H9 (cell line): ENCODE data around the gene WARS2. TPM values are rescaled to one million over a fixed set of nuclear protein-coding genes. Genes with fewer than 3 reads are reported as not detected.

Source experiments
- DNase-seq: peaks from one replicate; pipeline ENCODE4 v3.0.0-alpha.2; 2017
- H2AFZ ChIP-seq: one replicate; pipeline ENCODE4 v1.6.1; 2013; ENCODE audit warnings: mild to moderate bottlenecking, low read length, control low read depth, moderate library complexity
- H2AK5ac ChIP-seq: 2 replicates; pipeline ENCODE4 v1.6.1; 2013; ENCODE audit warnings: low read length, control low read depth, mixed read lengths; ENCODE audit not compliant: insufficient read length
- H2BK120ac ChIP-seq: one replicate; pipeline ENCODE4 v1.6.1; 2013; ENCODE audit warnings: low read depth, mild to moderate bottlenecking, low read length, control low read depth, inconsistent platforms; ENCODE audit not compliant: poor library complexity, severe bottlenecking
- H2BK12ac ChIP-seq: 2 replicates; pipeline ENCODE4 v1.6.1; 2013; ENCODE audit warnings: low read length, control low read depth, mixed read lengths, low read depth; ENCODE audit not compliant: insufficient read length
- H2BK15ac ChIP-seq: 2 replicates; pipeline ENCODE4 v1.6.1; 2013; ENCODE audit warnings: low read depth, low read length, control low read depth
- H2BK20ac ChIP-seq: one replicate; pipeline ENCODE4 v1.6.1; 2013; ENCODE audit warnings: low read depth, mild to moderate bottlenecking, low read length, control low read depth, inconsistent platforms; ENCODE audit not compliant: poor library complexity, severe bottlenecking
- H2BK5ac ChIP-seq: 2 replicates; pipeline ENCODE4 v1.6.1; 2013; ENCODE audit warnings: low read length, control low read depth, mixed read lengths; ENCODE audit not compliant: insufficient read length
- H3K14ac ChIP-seq: 2 replicates; pipeline ENCODE4 v1.6.1; 2013; ENCODE audit warnings: low read length, control low read depth; ENCODE audit not compliant: insufficient read depth
- H3K18ac ChIP-seq: 2 replicates; pipeline ENCODE4 v1.6.1; 2013; ENCODE audit warnings: low read depth, mild to moderate bottlenecking, mixed read lengths, low read length, control low read depth; ENCODE audit not compliant: insufficient read length
- H3K23ac ChIP-seq: 2 replicates; pipeline ENCODE4 v1.6.1; 2013; ENCODE audit warnings: low read length, control low read depth, mixed read lengths, low read depth; ENCODE audit not compliant: insufficient read length
- H3K23me2 ChIP-seq: 2 replicates; pipeline ENCODE4 v1.6.1; 2013; ENCODE audit warnings: low read depth, mild to moderate bottlenecking, mixed read lengths, low read length, control low read depth; ENCODE audit not compliant: insufficient read length, poor library complexity, severe bottlenecking
- H3K27ac ChIP-seq: 2 replicates; pipeline ENCODE4 v1.5.1; 2013; ENCODE audit warnings: low read length, control low read depth, mixed read lengths, low read depth; ENCODE audit not compliant: insufficient read length
- H3K27me3 ChIP-seq: 2 replicates; pipeline ENCODE4 v1.6.1; 2013; ENCODE audit warnings: low read length, control low read depth, inconsistent platforms; ENCODE audit not compliant: insufficient read depth
- H3K4ac ChIP-seq: 2 replicates; pipeline ENCODE4 v1.6.1; 2013; ENCODE audit warnings: low read depth, mild to moderate bottlenecking, control low read depth, inconsistent platforms, low read length, moderate library complexity
- H3K4me1 ChIP-seq: 2 replicates; pipeline ENCODE4 v1.6.1; 2013; ENCODE audit warnings: low read length, control low read depth, inconsistent platforms; ENCODE audit not compliant: insufficient read depth
- H3K4me2 ChIP-seq: 2 replicates; pipeline ENCODE4 v1.6.1; 2013; ENCODE audit warnings: low read length, control low read depth, mixed read lengths; ENCODE audit not compliant: insufficient read length, insufficient read depth
- H3K56ac ChIP-seq: 2 replicates; pipeline ENCODE4 v1.6.1; 2013; ENCODE audit warnings: low read depth, mild to moderate bottlenecking, mixed read lengths, low read length, control low read depth; ENCODE audit not compliant: insufficient read length
- H3K79me1 ChIP-seq: 2 replicates; pipeline ENCODE4 v1.6.1; 2013; ENCODE audit warnings: low read depth, mild to moderate bottlenecking, moderate library complexity, low read length, control low read depth, inconsistent platforms; ENCODE audit not compliant: insufficient read depth, poor library complexity, severe bottlenecking
- H3K79me2 ChIP-seq: 2 replicates; pipeline ENCODE4 v1.6.1; 2013; ENCODE audit warnings: low read length, control low read depth, inconsistent platforms; ENCODE audit not compliant: insufficient read depth
- H3K9ac ChIP-seq: 2 replicates; pipeline ENCODE4 v1.6.1; 2013; ENCODE audit warnings: low read length, control low read depth, mixed read lengths; ENCODE audit not compliant: insufficient read length; ENCODE audit errors: extremely low read depth
- H3K9me3 ChIP-seq: one replicate; pipeline ENCODE4 v1.6.1; 2013; ENCODE audit warnings: low read depth, low read length, inconsistent platforms; ENCODE audit not compliant: control insufficient read depth
- H3T11ph ChIP-seq: one replicate; pipeline ENCODE4 v1.6.1; 2013; ENCODE audit warnings: mild to moderate bottlenecking, low read length, control low read depth, inconsistent platforms
- H4K20me1 ChIP-seq: one replicate; pipeline ENCODE4 v1.6.1; 2013; ENCODE audit not compliant: control insufficient read depth, insufficient read length, insufficient read depth
- H4K5ac ChIP-seq: 2 replicates; pipeline ENCODE4 v1.6.1; 2013; ENCODE audit warnings: low read depth, mild to moderate bottlenecking, mixed read lengths, low read length, control low read depth; ENCODE audit not compliant: insufficient read length
- H4K8ac ChIP-seq: replicated peaks from 2 replicates; pipeline ENCODE4 v1.6.1; 2013; ENCODE audit warnings: low read length, control low read depth, mixed read lengths, low read depth; ENCODE audit not compliant: insufficient read length
- H4K91ac ChIP-seq: 2 replicates; pipeline ENCODE4 v1.6.1; 2013; ENCODE audit warnings: low read depth, mild to moderate bottlenecking, moderate library complexity, mixed read lengths, low read length, control low read depth; ENCODE audit not compliant: insufficient read length
- H3K27ac Mint-ChIP-seq, 3 experiments: 2 replicates in 2 of 3; 3 replicates in 1 of 3; pipeline ENCODE4 v1.8.0; 2020 to 2021; ENCODE audit warnings: mixed read lengths in 3 of 3, mild to moderate bottlenecking in 1 of 3, moderate library complexity in 1 of 3
- H3K27me3 Mint-ChIP-seq: 2 replicates; pipeline ENCODE4 v1.8.0; 2021; ENCODE audit warnings: low read depth, mild to moderate bottlenecking, moderate library complexity, mixed read lengths
- H3K36me3 Mint-ChIP-seq, 3 experiments: 2 replicates in 2 of 3; 3 replicates in 1 of 3; pipeline ENCODE4 v1.8.0; 2020 to 2021; ENCODE audit warnings: low read depth in 3 of 3, mixed read lengths in 3 of 3; ENCODE audit not compliant: insufficient read depth in 1 of 3
- H3K4me1 Mint-ChIP-seq, 2 experiments: 2 replicates each; pipeline ENCODE4 v1.8.0; 2020; ENCODE audit warnings: mixed read lengths in 2 of 2
- H3K4me3 Mint-ChIP-seq, 2 experiments: 2 replicates in 1 of 2; 3 replicates in 1 of 2; pipeline ENCODE4 v1.8.0; 2020 to 2021; ENCODE audit warnings: mild to moderate bottlenecking in 2 of 2, mixed read lengths in 2 of 2, moderate library complexity in 1 of 2
- H3K9me3 Mint-ChIP-seq, 2 experiments: 2 replicates in 1 of 2; 3 replicates in 1 of 2; pipeline ENCODE4 v1.8.0; 2020; ENCODE audit warnings: mild to moderate bottlenecking in 2 of 2, mixed read lengths in 2 of 2, moderate library complexity in 1 of 2
- CTCF ChIP-seq: fragments of 200-600 bp; sonication (generic); conservative IDR thresholded peaks from 3 replicates; pipeline ENCODE4 v1.8.0; 2021; ENCODE audit warnings: antibody characterized with exemption, mild to moderate bottlenecking
- WGBS: extraction: QIAGEN DNeasy Blood & Tissue Kit; methylation state at CpG from one replicate; pipeline ENCODE4 v1.1.7; 2013; ENCODE audit warnings: missing lambda C conversion rate, low lambda C conversion rate, mixed read lengths; ENCODE audit not compliant: insufficient read length; ENCODE audit errors: extremely low coverage; 5-methylcytosine and 5-hydroxymethylcytosine counted together
- total RNA-seq: library from RNA; stranded (reverse); gene quantifications from 2 replicates; pipeline ENCODE4 v1.2.1, GENCODE V29; 2021

The WARS2 gene
- total RNA-seq, 1 experiment from 2014 or later: 9.7 TPM

- Histone ChIP-seq H3K4ac (no peak overlapping the region), H3K14ac (no peak overlapping the region), H3K18ac (no peak overlapping the region), H2BK15ac (no peak overlapping the region), H3K79me1 (no peaks in the 10 kb centered on the region), H4K5ac (no peak overlapping the region), H2AK5ac (no peak overlapping the region), H2AFZ (no peak overlapping the region), H3K23ac (no peak overlapping the region), H2BK5ac (no peak overlapping the region), H3K79me2 (no peaks in the 10 kb centered on the region), H4K91ac (no peak overlapping the region), H3K4me1 (no peaks in the 10 kb centered on the region), H2BK120ac (no peak overlapping the region), H3K9me3 (no peaks in the 10 kb centered on the region), H3K23me2 (no peaks in the 10 kb centered on the region), H4K8ac (no peak overlapping the region), H3K9ac (no peak overlapping the region), H3K56ac (no peak overlapping the region), H2BK20ac (no peak overlapping the region), H4K20me1 (no peaks in the 10 kb centered on the region), H3K27ac (no peak overlapping the region), H3T11ph (no peak overlapping the region), H2BK12ac (no peak overlapping the region), H3K27me3 (no peaks in the 10 kb centered on the region), H3K4me2 (no peak overlapping the region)
- no CpG with 5 or more reads among the region's 2 CpGs for WGBS
- Mint-ChIP-seq H3K9me3 (peaks cover 28 to 29% of the 10 kb centered on the region in 2 experiments), H3K4me1 (no peaks in the 10 kb centered on the region), H3K4me3 (no peak overlapping the region), H3K27ac (no peak overlapping the region), H3K36me3 (peaks cover 38 to 47% (median 42%) of the 10 kb centered on the region in 3 experiments), H3K27me3 (no peaks in the 10 kb centered on the region)
- no peak for TF ChIP-seq CTCF
- DNase-seq: no peak
Observed at GRCh38 chr1:119159966-119160365, 19.5 kb upstream of the WARS2 start.
